HCT116 (cell line): ENCODE results near the gene COL4A1. TPM values are rescaled to one million over a fixed set of nuclear protein-coding genes. Genes with fewer than 3 reads are reported as not detected.

Experiments used
- ATAC-seq: fragments of 200-7000 bp; cut with Tn5 transposase; 2 replicates; pipeline ENCODE4 v1.9.1; 2020; ENCODE audit warnings: mild to moderate bottlenecking, moderate library complexity
- BruUV-seq: library from RNA; stranded (reverse); fragments of 400-500 nt; replicated peaks from 2 replicates; lab custom pipeline; 2021; lab: Mats Ljungman, UMichigan
- CTCF ChIA-PET: fragments of 300-600 bp; sonication (Branson Sonifier 250); formaldehyde crosslinking; loops from one replicate; lab custom pipeline; 2021; ENCODE audit warnings: antibody characterized with exemption; lab: Charles Lee
- POLR2A ChIA-PET: fragments of 300-600, 350-600 bp; sonication (Branson Sonifier 250); formaldehyde crosslinking; loops from one replicate; lab custom pipeline; 2021; ENCODE audit warnings: antibody characterized with exemption; lab: Charles Lee
- RAD21 ChIA-PET, 2 experiments: fragments of 300-600 bp; sonication (Branson Sonifier 250); formaldehyde crosslinking; loops; one replicate each; lab custom pipeline; 2023; ENCODE audit warnings: low total read pairs in 2 of 2; ENCODE audit not compliant: uncharacterized antibody in 2 of 2, unreplicated experiment in 2 of 2, low non-redundant PET in 1 of 2; lab: Charles Lee
- DNase-seq: peaks from one replicate; pipeline ENCODE4 v3.0.0-alpha.2; 2010; ENCODE audit warnings: low read depth, low spot score
- H2AFZ ChIP-seq: fragments of 200-600 bp; shearing (Covaris generic), sonication (generic); 2 replicates; pipeline ENCODE4 v1.6.1; 2017; ENCODE audit warnings: low read depth, mixed run types, mixed read lengths, antibody characterized with exemption, low read length; ENCODE audit not compliant: poor library complexity, severe bottlenecking
- H3K27ac ChIP-seq: 2 replicates; pipeline ENCODE4 v1.5.1; 2012; ENCODE audit warnings: low read depth, low read length
- H3K27me3 ChIP-seq: fragments of 200-600 bp; sonication (generic); 2 replicates; pipeline ENCODE4 v1.6.1; 2016; ENCODE audit warnings: mixed run types, low read length, mixed read lengths; ENCODE audit not compliant: insufficient read depth
- H3K36me3 ChIP-seq, 2 experiments: fragments of 200-500 bp in 1 of 2; fragments of 200-600 bp in 1 of 2; sonication (Bioruptor generic) in 1 of 2; sonication (generic) in 1 of 2; 2 replicates each; pipeline versions ENCODE4 v1.5.1 to v1.6.1; 2014 to 2016; ENCODE audit warnings: low read length in 2 of 2, inconsistent platforms in 1 of 2, mixed read lengths in 1 of 2, mixed run types in 1 of 2; ENCODE audit not compliant: insufficient read depth in 2 of 2, control insufficient read depth in 1 of 2
- H3K4me1 ChIP-seq, 2 experiments: fragments of 200-600 bp in 1 of 2; sonication (generic) in 1 of 2; 2 replicates each; pipeline versions ENCODE4 v1.5.1 to v1.6.1; 2012 to 2017; ENCODE audit warnings: low read length in 2 of 2, inconsistent platforms in 1 of 2, mild to moderate bottlenecking in 1 of 2, mixed read lengths in 1 of 2, mixed run types in 1 of 2, moderate library complexity in 1 of 2; ENCODE audit not compliant: insufficient read depth in 2 of 2, control insufficient read depth in 1 of 2
- H3K4me2 ChIP-seq: fragments of 200-600 bp; sonication (generic); 2 replicates; pipeline ENCODE4 v1.6.1; 2017; ENCODE audit warnings: mixed run types, low read length, mixed read lengths
- H3K4me3 ChIP-seq, 2 experiments: fragments of 200-600 bp in 1 of 2; sonication (generic) in 1 of 2; replicated peaks in 1 of 2; 2 replicates each; pipeline ENCODE4 v1.5.1; 2011 to 2016; ENCODE audit warnings: low read length in 2 of 2, control low read depth in 1 of 2, low read depth in 1 of 2, mild to moderate bottlenecking in 1 of 2, mixed read lengths in 1 of 2, mixed run types in 1 of 2
- H3K79me2 ChIP-seq: fragments of 200-600 bp; sonication (generic); 2 replicates; pipeline ENCODE4 v1.6.1; 2017; ENCODE audit warnings: mild to moderate bottlenecking, mixed run types, low read length, moderate library complexity, mixed read lengths; ENCODE audit not compliant: insufficient read depth
- H3K9ac ChIP-seq: fragments of 200-600 bp; sonication (generic); 2 replicates; pipeline ENCODE4 v1.6.1; 2016; ENCODE audit warnings: low read length, mixed read lengths
- H3K9me2 ChIP-seq: fragments of 200-600 bp; sonication (generic), shearing (Covaris generic); 2 replicates; pipeline ENCODE4 v1.6.1; 2017; ENCODE audit warnings: mixed run types, mild to moderate bottlenecking, moderate library complexity; ENCODE audit not compliant: insufficient read depth
- H3K9me3 ChIP-seq, 2 experiments: fragments of 200-500 bp in 1 of 2; fragments of 200-600 bp in 1 of 2; sonication (Bioruptor generic) in 1 of 2; sonication (generic) in 1 of 2; 2 replicates each; pipeline ENCODE4 v1.6.1; 2014 to 2017; ENCODE audit warnings: low read length in 2 of 2, mixed read lengths in 2 of 2, inconsistent platforms in 1 of 2, low read depth in 1 of 2, mild to moderate bottlenecking in 1 of 2, mixed run types in 1 of 2, moderate library complexity in 1 of 2; ENCODE audit not compliant: control insufficient read depth in 1 of 2, insufficient read depth in 1 of 2
- H4K20me1 ChIP-seq: fragments of 200-600 bp; sonication (generic), shearing (Covaris generic); 2 replicates; pipeline ENCODE4 v1.6.1; 2017; ENCODE audit warnings: mixed run types, mild to moderate bottlenecking, moderate library complexity; ENCODE audit not compliant: insufficient read depth
- ATF3 ChIP-seq: IDR thresholded peaks from 2 replicates; pipeline ENCODE4 v1.6.1; 2012
- CEBPB ChIP-seq: IDR thresholded peaks from 2 replicates; pipeline ENCODE4 v1.6.1; 2012; ENCODE audit warnings: low read depth
- CTCF ChIP-seq, 3 experiments: fragments of 200-600 bp in 1 of 3; sonication (generic) in 1 of 3; IDR thresholded peaks in 2 of 3; conservative IDR thresholded peaks in 1 of 3; 2 replicates each; pipeline ENCODE4 v1.5.1; 2012 to 2017; ENCODE audit warnings: low read depth in 2 of 3, low read length in 2 of 3, antibody characterized with exemption in 1 of 3, borderline replicate concordance in 1 of 3, control low read depth in 1 of 3, mild to moderate bottlenecking in 1 of 3, mixed read lengths in 1 of 3, mixed run types in 1 of 3, moderate library complexity in 1 of 3; ENCODE audit not compliant: insufficient read depth in 1 of 3
- EGR1 ChIP-seq: IDR thresholded peaks from 2 replicates; pipeline ENCODE4 v1.6.1; 2012; ENCODE audit warnings: low read depth
- ELF1 ChIP-seq: IDR thresholded peaks from 2 replicates; pipeline ENCODE4 v1.6.1; 2012; ENCODE audit warnings: low read depth, borderline replicate concordance
- EZH2 ChIP-seq: fragments of 200-600 bp; sonication (generic); IDR thresholded peaks from 2 replicates; pipeline ENCODE4 v1.6.1; 2017; ENCODE audit warnings: antibody characterized with exemption, mixed run types
- EZH2phosphoT487 ChIP-seq: fragments of 200-600 bp; IDR thresholded peaks from 2 replicates; pipeline ENCODE4 v1.6.1; 2018; ENCODE audit warnings: antibody characterized with exemption, borderline replicate concordance
- FOSL1 ChIP-seq: IDR thresholded peaks from 2 replicates; pipeline ENCODE4 v1.6.1; 2012; ENCODE audit warnings: low read depth
- JUND ChIP-seq: IDR thresholded peaks from 2 replicates; pipeline ENCODE4 v1.6.1; 2012
- MAX ChIP-seq: IDR thresholded peaks from 2 replicates; pipeline ENCODE4 v1.6.1; 2012
- POLR2A ChIP-seq: IDR thresholded peaks from 2 replicates; pipeline ENCODE4 v1.7.0; 2011; ENCODE audit warnings: borderline replicate concordance; ENCODE audit not compliant: insufficient read depth, insufficient read length; ENCODE audit errors: extremely low read depth
- RAD21 ChIP-seq: IDR thresholded peaks from 2 replicates; pipeline ENCODE4 v1.6.1; 2012; ENCODE audit warnings: low read depth, mild to moderate bottlenecking
- REST ChIP-seq: IDR thresholded peaks from 2 replicates; pipeline ENCODE4 v1.6.1; 2012; ENCODE audit warnings: low read depth
- SIN3A ChIP-seq: IDR thresholded peaks from 2 replicates; pipeline ENCODE4 v1.6.1; 2012; ENCODE audit warnings: low read depth
- SP1 ChIP-seq: IDR thresholded peaks from 2 replicates; pipeline ENCODE4 v1.6.1; 2012; ENCODE audit warnings: low read depth
- SRF ChIP-seq: IDR thresholded peaks from 2 replicates; pipeline ENCODE4 v1.6.1; 2012; ENCODE audit warnings: low read depth
- TCF7L2 ChIP-seq: IDR thresholded peaks from 2 replicates; pipeline ENCODE4 v1.7.0; 2011; ENCODE audit warnings: borderline replicate concordance, inconsistent platforms; ENCODE audit not compliant: insufficient read depth, insufficient read length; ENCODE audit errors: extremely low read depth
- YY1 ChIP-seq: IDR thresholded peaks from 2 replicates; pipeline ENCODE4 v1.6.1; 2011; ENCODE audit warnings: low read length, low read depth, moderate library complexity, mild to moderate bottlenecking; ENCODE audit not compliant: insufficient replicate concordance; ENCODE audit errors: extremely low read depth
- ZBTB33 ChIP-seq: IDR thresholded peaks from 2 replicates; pipeline ENCODE4 v1.6.1; 2011; ENCODE audit warnings: mild to moderate bottlenecking, low read length, moderate library complexity; ENCODE audit not compliant: insufficient replicate concordance; ENCODE audit errors: extremely low read depth
- ZFX ChIP-seq: fragments of 450-650 bp; IDR thresholded peaks from 2 replicates; pipeline ENCODE4 v1.6.1; 2017
- intact Hi-C: fragments of 100-400 bp; cut with micrococcal nuclease; formaldehyde crosslinking; loops from 2 replicates; pipeline ENCODE4 v1.10.0; 2022
- total RNA-seq: library from RNA; stranded (reverse); gene quantifications from one replicate; pipeline ENCODE4 v1.2.1, GENCODE V29; 2021; ENCODE audit not compliant: unreplicated experiment

COL4A1 gene
- total RNA-seq, 1 experiment from 2014 or later, result 0.57 TPM

- Histone ChIP-seq H3K9me3 (no peaks in the 10 kb centered on the region), H3K4me3 (no peak overlapping the region), H2AFZ (no peak overlapping the region), H3K9ac (no peak overlapping the region), H3K36me3 (no peaks in the 10 kb centered on the region), H3K27ac (no peak overlapping the region), H3K27me3 (no peaks in the 10 kb centered on the region), H3K4me2 (no peak overlapping the region), H3K9me2 (no peaks in the 10 kb centered on the region), H4K20me1 (no peaks in the 10 kb centered on the region), H3K4me1 (no peaks in the 10 kb centered on the region), H3K79me2 (no peaks in the 10 kb centered on the region)
- intact Hi-C loops, result no loop called here
- ChIA-PET RAD21 (no interaction called here), POLR2A (no interaction called here), CTCF (no interaction called here)
- TF ChIP-seq JUND (no peak), SP1 (no peak), ELF1 (no peak), TCF7L2 (no peak), YY1 (no peak), EZH2 (no peak), ATF3 (no peak), FOSL1 (no peak), POLR2A (no peak), MAX (no peak), CTCF (IDR thresholded peaks at IDR 0.05 in 2 of 3, conservative IDR thresholded peaks at IDR 0.05 in 1 of 3; ENCODE audit: borderline replicate concordance in 1 of 3, insufficient read depth in 1 of 3, low read depth in 2 of 3, low read length in 2 of 3) (no peak), RAD21 (no peak), ZFX (no peak), SIN3A (no peak), EZH2phosphoT487 (no peak), SRF (no peak), EGR1 (no peak), REST (no peak), CEBPB (no peak), ZBTB33 (no peak)
- BruUV-seq, result no TSS peak
- DNase-seq (no peak), ATAC-seq (no peak)
Observed at GRCh38 chr13:110249326-110249725, 57.6 kb downstream of the COL4A1 start.
